ENCODE results near the gene MYO1E. TPM values are rescaled to one million over a fixed set of nuclear protein-coding genes. Genes with fewer than 3 reads are reported as not detected.
"Not testable (repeated sequence)": the region's sequence is repeated elsewhere in the genome, so short reads cannot be mapped to it uniquely, and the experiment has no call there.

MYO1E gene
- total RNA-seq, 1 donor from 2014 or later: 71.3 TPM

GRCh38 chr15:59338414-59338813 lies 34.3 kb downstream of the MYO1E start:
- Mint-ChIP-seq H3K4me1 (ENCODE audit: low read depth) (peaks cover 14% of the 10 kb centered on the region), H3K27me3 (ENCODE audit: low read depth) (peaks cover 37% of the 10 kb centered on the region), H3K36me3 (ENCODE audit: low read depth) (peaks cover 14% of the 10 kb centered on the region), H3K27ac (no peak overlapping the region), H3K9me3 (peaks cover 9% of the 10 kb centered on the region), H3K4me3 (ENCODE audit: low read depth) (no peak overlapping the region)
- no peak for DNase-seq (ENCODE audit: low spot score)
- intact Hi-C loops (cut with micrococcal nuclease): no loop called here

DNA sequence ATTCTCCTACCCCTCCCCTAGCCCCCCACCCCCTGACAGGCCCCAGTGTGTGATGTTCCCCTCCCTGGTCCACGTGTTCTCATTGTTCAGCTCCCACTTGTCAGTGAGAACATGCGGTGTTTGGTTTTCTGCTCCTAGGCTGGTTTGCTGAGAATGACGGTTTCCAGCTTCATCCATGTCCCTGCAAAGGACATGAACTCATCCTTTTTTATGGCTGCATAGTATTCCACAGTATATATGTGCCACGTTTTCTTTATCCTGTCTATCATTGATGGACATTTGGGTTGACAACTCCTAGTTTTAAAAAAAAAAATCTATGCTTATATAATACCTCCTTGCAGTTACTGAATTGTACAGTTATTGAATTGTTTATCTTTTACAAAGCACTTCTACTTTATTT lies 35.9 kb downstream of the MYO1E start:
- DNase-seq (ENCODE audit: low spot score); intact Hi-C loops (cut with micrococcal nuclease); H3K9me3 Mint-ChIP-seq; H3K36me3 Mint-ChIP-seq (ENCODE audit: low read depth); H3K4me3 Mint-ChIP-seq (ENCODE audit: low read depth); H3K27ac Mint-ChIP-seq: not testable (repeated sequence)
- Mint-ChIP-seq H3K4me1 (ENCODE audit: low read depth) (peaks cover 14% of the 10 kb centered on the region), H3K27me3 (ENCODE audit: low read depth) (peaks cover 29% of the 10 kb centered on the region)

DNA sequence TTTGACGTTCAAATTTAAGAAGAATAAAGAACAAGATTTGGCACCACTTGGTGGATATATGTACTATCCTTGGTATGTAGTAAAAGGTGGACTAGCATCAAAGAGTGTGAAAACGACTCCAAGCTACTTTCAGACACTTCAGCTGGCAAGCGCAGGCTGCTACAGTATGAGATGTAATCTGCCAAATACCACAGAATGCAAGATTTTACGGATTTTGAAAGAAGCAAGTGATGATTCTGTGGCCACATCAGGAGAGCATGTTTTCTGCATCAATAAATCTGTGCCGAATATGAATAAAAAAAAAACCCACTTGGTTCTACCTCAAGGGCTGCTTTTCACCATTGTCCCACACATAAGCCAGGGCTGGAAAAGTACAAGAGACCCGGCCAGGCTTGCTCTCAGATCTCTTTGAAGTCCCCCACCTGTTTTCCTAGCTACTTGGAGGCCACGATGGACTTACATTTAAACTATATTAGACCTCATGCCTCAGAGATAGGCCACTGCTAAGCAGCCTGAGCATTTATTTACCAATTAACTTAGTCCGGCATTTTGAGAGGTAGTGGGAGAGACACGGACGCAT lies 37.4 kb downstream of the MYO1E start:
- no peaks in the 10 kb centered on the region for H3K9me3 Mint-ChIP-seq
- intact Hi-C loops (cut with micrococcal nuclease): no loop called here
- no peak overlapping the region for H3K27ac Mint-ChIP-seq
- H3K36me3 Mint-ChIP-seq (ENCODE audit: low read depth): no peaks in the 10 kb centered on the region
- no peak overlapping the region for H3K4me3 Mint-ChIP-seq (ENCODE audit: low read depth)
- peaks cover 14% of the 10 kb centered on the region for H3K4me1 Mint-ChIP-seq (ENCODE audit: low read depth)
- DNase-seq (ENCODE audit: low spot score): no peak
- peaks cover 32% of the 10 kb centered on the region for H3K27me3 Mint-ChIP-seq (ENCODE audit: low read depth)

GRCh38 chr15:59334076-59334415 lies 38.6 kb downstream of the MYO1E start:
- intact Hi-C loops (cut with micrococcal nuclease): no loop called here
- no peaks in the 10 kb centered on the region for H3K9me3 Mint-ChIP-seq
- H3K27me3 Mint-ChIP-seq (ENCODE audit: low read depth): peaks cover 27% of the 10 kb centered on the region
- peaks cover 14% of the 10 kb centered on the region for H3K4me1 Mint-ChIP-seq (ENCODE audit: low read depth)
- DNase-seq (ENCODE audit: low spot score): no peak
- H3K36me3 Mint-ChIP-seq (ENCODE audit: low read depth): no peaks in the 10 kb centered on the region
- H3K27ac Mint-ChIP-seq: no peak overlapping the region
- H3K4me3 Mint-ChIP-seq (ENCODE audit: low read depth): no peak overlapping the region

DNA sequence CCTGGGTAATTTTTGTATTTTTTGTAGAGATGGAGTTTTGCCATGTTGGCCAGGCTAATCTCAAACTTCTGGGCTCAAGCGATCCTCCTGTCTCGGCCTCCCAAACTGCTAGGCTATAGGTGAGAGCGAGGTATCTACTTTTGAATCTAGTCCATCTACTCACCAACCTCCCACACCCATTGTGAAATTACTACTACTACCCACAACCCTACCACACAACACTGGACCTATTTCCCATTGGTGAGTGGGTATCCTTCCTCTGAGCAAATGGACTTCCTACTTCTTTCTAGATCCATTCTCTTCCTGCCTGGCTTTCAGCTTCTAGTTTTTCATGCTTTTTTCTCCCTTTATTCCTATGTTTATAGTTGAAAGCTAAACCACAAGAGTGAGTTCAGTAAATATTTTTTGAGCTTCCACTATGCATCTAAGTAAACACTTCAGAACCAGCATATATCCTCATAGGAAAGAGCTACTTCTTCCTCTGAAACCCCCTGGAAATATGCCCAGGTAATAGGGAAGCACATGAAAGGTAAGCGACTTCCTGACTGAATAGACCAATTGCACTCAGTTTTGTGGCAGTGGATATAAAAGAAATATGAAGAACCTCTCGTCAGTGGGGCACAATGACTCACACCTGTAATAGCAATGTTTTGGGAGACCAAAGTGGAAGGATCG lies 39.1 kb downstream of the MYO1E start:
- Mint-ChIP-seq H3K4me3 (ENCODE audit: low read depth) (no peak overlapping the region), H3K27me3 (ENCODE audit: low read depth) (peaks cover 30% of the 10 kb centered on the region), H3K36me3 (ENCODE audit: low read depth) (no peaks in the 10 kb centered on the region), H3K4me1 (ENCODE audit: low read depth) (peaks cover 14% of the 10 kb centered on the region), H3K9me3 (no peaks in the 10 kb centered on the region), H3K27ac (no peak overlapping the region)
- DNase-seq (ENCODE audit: low spot score): no peak
- intact Hi-C loops (cut with micrococcal nuclease): no loop called here

DNA sequence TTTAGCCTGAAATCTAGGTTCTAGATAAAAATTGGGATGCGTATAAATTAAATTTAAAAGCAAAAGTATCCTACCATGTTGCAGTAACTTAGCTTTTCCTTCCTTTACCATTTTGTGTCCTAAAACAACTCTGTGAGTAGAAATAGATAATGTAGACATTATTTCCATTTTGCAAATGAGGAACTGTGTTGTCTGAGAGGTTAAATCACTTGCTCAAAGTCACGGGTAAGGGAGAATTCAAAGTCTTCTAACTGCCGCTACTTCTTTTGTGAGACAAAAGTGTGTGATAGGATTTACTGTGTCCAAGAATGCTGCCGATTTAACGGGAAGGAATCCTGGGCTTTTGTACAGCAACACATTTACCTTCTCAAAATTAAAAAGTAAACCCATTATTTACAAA lies 40.7 kb downstream of the MYO1E start:
- intact Hi-C loops (cut with micrococcal nuclease): no loop called here
- Mint-ChIP-seq H3K9me3 (no peaks in the 10 kb centered on the region), H3K27ac (no peak overlapping the region), H3K36me3 (ENCODE audit: low read depth) (no peaks in the 10 kb centered on the region), H3K27me3 (ENCODE audit: low read depth) (peaks cover 33% of the 10 kb centered on the region), H3K4me3 (ENCODE audit: low read depth) (no peak overlapping the region), H3K4me1 (ENCODE audit: low read depth) (peaks cover 20% of the 10 kb centered on the region)
- no peak for DNase-seq (ENCODE audit: low spot score)

DNA sequence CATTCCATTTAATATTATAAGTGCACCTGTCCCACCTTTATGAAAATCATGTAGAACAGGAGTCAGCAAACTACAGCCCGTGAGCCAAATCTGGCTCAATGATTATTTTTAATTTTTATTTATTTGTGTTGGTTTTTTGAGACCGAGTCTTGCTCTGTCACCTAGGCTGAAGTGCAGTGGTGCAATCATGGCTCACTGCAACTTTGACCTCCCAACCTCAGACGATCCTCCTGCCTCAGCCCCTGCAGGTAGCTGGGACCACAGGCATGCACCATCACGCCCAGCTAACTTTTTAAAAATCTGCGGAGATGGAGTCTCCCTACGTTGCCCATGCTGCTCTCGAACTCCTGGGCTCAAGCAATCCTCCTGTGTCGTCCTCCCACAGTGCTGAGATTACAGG lies 42.0 kb downstream of the MYO1E start:
- peaks cover 35% of the 10 kb centered on the region for H3K27me3 Mint-ChIP-seq (ENCODE audit: low read depth)
- no peak overlapping the region for H3K27ac Mint-ChIP-seq
- no peak overlapping the region for H3K4me3 Mint-ChIP-seq (ENCODE audit: low read depth)
- H3K9me3 Mint-ChIP-seq: no peaks in the 10 kb centered on the region
- H3K4me1 Mint-ChIP-seq (ENCODE audit: low read depth): peaks cover 20% of the 10 kb centered on the region
- intact Hi-C loops (cut with micrococcal nuclease): no loop called here
- H3K36me3 Mint-ChIP-seq (ENCODE audit: low read depth): no peaks in the 10 kb centered on the region
- no peak for DNase-seq (ENCODE audit: low spot score)

DNA sequence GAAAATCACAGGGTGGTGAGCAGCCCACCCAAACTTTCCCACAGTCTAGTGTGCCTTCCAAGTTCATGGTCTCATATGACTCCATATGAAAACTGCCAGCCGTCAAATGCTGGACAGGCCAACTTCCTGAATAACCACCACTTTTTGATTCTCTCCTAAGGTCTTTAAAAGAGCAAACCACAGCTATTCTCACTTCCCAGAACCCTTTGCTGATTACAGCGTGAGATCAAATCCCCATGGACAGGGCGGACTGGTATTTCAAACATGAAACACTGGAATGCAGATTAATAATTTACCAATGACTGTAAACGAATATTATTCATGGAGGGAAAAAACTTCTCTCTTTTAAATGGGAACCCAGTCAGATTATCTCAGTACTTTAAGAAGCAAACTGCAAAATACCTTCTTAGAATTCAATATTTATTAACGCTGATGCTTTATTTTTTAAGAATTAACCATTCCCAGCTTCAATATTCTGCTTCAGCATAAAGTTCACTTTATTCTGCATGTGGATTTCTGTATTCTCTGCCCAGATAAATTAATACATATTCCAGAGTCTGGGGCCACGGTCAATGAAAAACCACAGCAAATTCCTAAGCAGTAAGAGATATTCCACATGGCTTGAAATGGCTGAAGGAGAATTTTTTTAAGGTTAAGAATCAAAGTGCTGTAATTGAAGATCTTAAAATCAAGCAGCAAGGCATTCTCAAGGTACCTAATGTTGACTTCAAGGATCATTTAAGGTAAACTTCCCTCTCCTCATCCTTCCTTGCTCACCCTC lies 42.9 kb downstream of the MYO1E start:
- no peak overlapping the region for H3K4me3 Mint-ChIP-seq (ENCODE audit: low read depth)
- H3K36me3 Mint-ChIP-seq (ENCODE audit: low read depth): no peaks in the 10 kb centered on the region
- no peak for DNase-seq (ENCODE audit: low spot score)
- no peaks in the 10 kb centered on the region for H3K9me3 Mint-ChIP-seq
- intact Hi-C loops (cut with micrococcal nuclease): no loop called here
- no peak overlapping the region for H3K27ac Mint-ChIP-seq
- peaks cover 18% of the 10 kb centered on the region for H3K4me1 Mint-ChIP-seq (ENCODE audit: low read depth)
- H3K27me3 Mint-ChIP-seq (ENCODE audit: low read depth): peaks cover 34% of the 10 kb centered on the region

GRCh38 chr15:59329091-59329490 lies 43.6 kb downstream of the MYO1E start:
- no peaks in the 10 kb centered on the region for H3K36me3 Mint-ChIP-seq (ENCODE audit: low read depth)
- intact Hi-C loops (cut with micrococcal nuclease): no loop called here
- H3K4me1 Mint-ChIP-seq (ENCODE audit: low read depth): peaks cover 14% of the 10 kb centered on the region
- DNase-seq (ENCODE audit: low spot score): no peak
- H3K27ac Mint-ChIP-seq: no peak overlapping the region
- H3K9me3 Mint-ChIP-seq: no peaks in the 10 kb centered on the region
- H3K27me3 Mint-ChIP-seq (ENCODE audit: low read depth): peaks cover 33% of the 10 kb centered on the region
- H3K4me3 Mint-ChIP-seq (ENCODE audit: low read depth): no peak overlapping the region

DNA sequence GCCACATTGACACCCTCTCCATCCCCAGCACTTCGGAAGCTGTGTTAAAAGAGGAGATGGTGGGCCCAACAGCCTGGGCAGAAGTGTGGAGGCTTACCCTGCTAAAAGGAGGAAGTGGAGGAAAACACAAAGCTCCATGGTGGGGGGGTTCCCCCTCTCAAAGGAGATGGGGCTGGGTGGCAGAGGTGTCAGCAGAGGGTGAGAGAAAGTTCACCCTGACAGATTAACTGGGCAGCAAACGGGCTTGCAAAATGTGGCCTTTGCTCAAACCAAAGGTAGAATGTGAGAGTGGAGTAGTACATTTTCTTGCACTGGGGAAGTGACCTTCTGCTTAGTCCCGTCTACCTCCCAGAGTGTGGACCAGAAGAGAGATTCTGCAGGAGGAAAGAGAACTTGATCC lies 44.7 kb downstream of the MYO1E start:
- Mint-ChIP-seq H3K9me3 (no peaks in the 10 kb centered on the region), H3K27me3 (ENCODE audit: low read depth) (peaks cover 30% of the 10 kb centered on the region), H3K27ac (no peak overlapping the region), H3K4me3 (ENCODE audit: low read depth) (no peak overlapping the region), H3K4me1 (ENCODE audit: low read depth) (peaks cover 6% of the 10 kb centered on the region), H3K36me3 (ENCODE audit: low read depth) (no peaks in the 10 kb centered on the region)
- intact Hi-C loops (cut with micrococcal nuclease): no loop called here
- DNase-seq (ENCODE audit: low spot score): no peak

DNA sequence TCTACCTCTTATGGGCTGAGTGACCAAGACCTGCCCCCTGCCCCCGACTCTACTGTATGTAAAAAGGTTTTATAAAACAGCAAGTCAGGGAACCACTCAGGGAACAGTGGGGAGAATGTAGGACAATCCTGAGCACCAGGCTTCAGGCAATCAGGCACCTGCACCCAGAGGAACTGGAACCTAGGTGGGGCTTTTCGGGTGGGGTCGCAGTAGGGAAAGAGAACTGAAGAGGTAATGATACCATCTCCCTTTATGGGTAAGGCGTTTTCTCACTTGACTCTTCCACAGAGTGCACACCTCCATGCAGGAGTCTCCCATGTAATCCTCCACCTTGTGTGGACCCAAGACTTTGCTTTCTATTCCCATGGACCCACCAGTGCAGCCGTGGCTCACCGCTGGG lies 45.8 kb downstream of the MYO1E start:
- Mint-ChIP-seq H3K27ac (no peak overlapping the region), H3K36me3 (ENCODE audit: low read depth) (no peaks in the 10 kb centered on the region), H3K9me3 (no peaks in the 10 kb centered on the region), H3K4me1 (ENCODE audit: low read depth) (peaks cover 11% of the 10 kb centered on the region), H3K4me3 (ENCODE audit: low read depth) (no peak overlapping the region), H3K27me3 (ENCODE audit: low read depth) (peaks cover 29% of the 10 kb centered on the region)
- no peak for DNase-seq (ENCODE audit: low spot score)
- intact Hi-C loops (cut with micrococcal nuclease): no loop called here

DNA sequence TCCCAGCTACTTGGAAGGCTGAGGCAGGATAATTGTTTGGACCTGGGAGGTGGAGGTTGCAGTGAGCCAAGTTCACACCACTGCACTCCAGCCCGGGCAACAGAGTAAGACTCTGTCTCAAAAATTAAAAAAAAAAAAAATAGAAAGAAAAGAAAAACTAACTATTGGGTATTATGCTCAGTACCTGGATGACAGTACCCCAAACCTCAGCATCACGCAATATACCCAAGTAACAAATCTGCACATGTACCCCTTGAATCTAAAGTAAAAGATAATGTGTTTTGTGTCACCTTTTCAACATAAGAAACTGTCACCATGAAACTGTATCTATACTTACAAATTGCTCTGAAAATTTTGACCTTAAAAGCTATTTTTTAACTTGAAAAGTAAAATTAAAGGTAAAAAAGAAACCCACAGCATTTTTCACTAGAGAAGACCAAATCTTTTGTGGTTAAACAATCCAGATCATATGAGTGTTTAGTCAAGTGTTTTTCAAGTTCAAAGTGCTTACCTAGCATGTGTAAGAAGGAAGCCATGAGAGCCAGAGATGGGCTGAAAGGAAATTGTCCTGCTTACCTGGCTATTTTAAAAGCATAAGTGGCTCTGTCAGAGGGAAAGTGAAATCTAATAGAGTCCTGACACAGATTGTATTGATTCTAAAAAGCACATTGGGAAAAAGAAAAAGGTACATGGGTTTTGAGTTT lies 50.5 kb downstream of the MYO1E start:
- H3K4me3 Mint-ChIP-seq (ENCODE audit: low read depth): no peak overlapping the region
- peaks cover 18% of the 10 kb centered on the region for H3K27me3 Mint-ChIP-seq (ENCODE audit: low read depth)
- H3K27ac Mint-ChIP-seq: no peak overlapping the region
- intact Hi-C loops (cut with micrococcal nuclease): no loop called here
- H3K9me3 Mint-ChIP-seq: peaks cover 18% of the 10 kb centered on the region
- H3K4me1 Mint-ChIP-seq (ENCODE audit: low read depth): peaks cover 18% of the 10 kb centered on the region
- peaks cover 16% of the 10 kb centered on the region for H3K36me3 Mint-ChIP-seq (ENCODE audit: low read depth)
- no peak for DNase-seq (ENCODE audit: low spot score)

All from activated T-helper 2 cell treated with anti-CD3 and anti-CD28 coated beads, Interferon-gamma antibody, Interleukin-2, Interleukin-4, amounts not matched to agents 10 μg/mL and 5 μg/mL and 100 μg/mL, durations not matched to agents 14 hours and 24 hours and 36 hours (primary cell).